Fibroblast of the aortic adventitia (primary cell): ENCODE data around the gene CXCL11. TPM values are rescaled to one million over a fixed set of nuclear protein-coding genes. Genes with fewer than 3 reads are reported as not detected.

Source experiments
- DNase-seq: peaks from one replicate; pipeline ENCODE4 v3.0.0-alpha.2; 2010; ENCODE audit warnings: low read depth
- H3K4me3 ChIP-seq: 2 replicates; pipeline ENCODE4 v1.5.1; 2011; ENCODE audit warnings: low read depth, mild to moderate bottlenecking, control low read depth, low read length, moderate library complexity
- CTCF ChIP-seq: IDR thresholded peaks from 2 replicates; pipeline ENCODE4 v1.5.1; 2011; ENCODE audit warnings: mild to moderate bottlenecking, low read length, control low read depth, inconsistent platforms; ENCODE audit not compliant: insufficient read depth
- total RNA-seq: library from RNA; depleted of rRNA; stranded (reverse); fragments of >200 nt; gene quantifications from 2 replicates; pipeline ENCODE4 v1.2.3, GENCODE V29; 2012; ENCODE audit warnings: low replicate concordance

CXCL11 gene
- total RNA-seq, 1 donor = not detected

- no peak for DNase-seq
- TF ChIP-seq CTCF = no peak
- H3K4me3 ChIP-seq = no peak overlapping the region
These were observed 24.7 kb downstream of the CXCL11 start for GRCh38 chr4:76011018-76011670.

- TF ChIP-seq CTCF = no peak
- H3K4me3 ChIP-seq = no peak overlapping the region
- DNase-seq = no peak
These were observed 25.3 kb downstream of the CXCL11 start for GRCh38 chr4:76010576-76010975.

GRCh38 chr4:76009311-76009710, 26.6 kb downstream of the CXCL11 start:
- H3K4me3 ChIP-seq = no peak overlapping the region
- no peak for DNase-seq
- TF ChIP-seq CTCF = no peak

GRCh38 chr4:76007089-76007862, 28.6 kb downstream of the CXCL11 start, which contains the start of gene CXCL9:
Gene CXCL9 (minus strand): TSS chr4:76007509. CDS start chr4:76007449, 60 bp downstream.
- no peak for DNase-seq
- no peak within 1 kb of the TSS for H3K4me3 ChIP-seq
- TF ChIP-seq CTCF = no peak

- H3K4me3 ChIP-seq = no peak overlapping the region
- no peak for DNase-seq
- no peak for TF ChIP-seq CTCF
These were observed 32.2 kb downstream of the CXCL11 start for GRCh38 chr4:76003620-76004019.

GRCh38 chr4:76003035-76003434, 32.8 kb downstream of the CXCL11 start:
- no peak overlapping the region for H3K4me3 ChIP-seq
- no peak for DNase-seq
- no peak for TF ChIP-seq CTCF
